Measurements from ENCODE around the gene NID1.
A peak's percentile ranks its signal among the peaks of the same experiment; 100 is the strongest.

Gene NID1

DNA sequence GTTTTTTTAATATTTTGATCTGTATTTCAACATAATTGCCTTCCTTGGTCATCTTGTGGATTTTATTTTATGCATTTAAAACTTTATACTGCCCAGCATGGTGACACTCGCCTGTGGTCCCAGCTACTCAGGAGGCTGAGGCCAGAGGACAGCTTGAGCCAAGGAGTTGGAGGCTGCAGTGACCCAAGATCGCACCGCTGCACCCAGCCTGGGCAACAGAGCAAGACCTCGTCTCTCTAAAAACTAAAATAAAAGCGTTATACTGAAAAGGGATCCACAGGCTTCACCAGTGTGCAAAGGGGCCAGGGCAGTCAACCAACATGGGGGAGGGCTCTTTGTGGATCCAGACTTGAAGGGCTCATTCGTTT is 1.4 kb downstream of the NID1 start:
- no peak for DNase-seq

- DNase-seq = no peak
Measured at GRCh38 chr1:236060286-236060685, 4.6 kb downstream of the NID1 start.

DNA sequence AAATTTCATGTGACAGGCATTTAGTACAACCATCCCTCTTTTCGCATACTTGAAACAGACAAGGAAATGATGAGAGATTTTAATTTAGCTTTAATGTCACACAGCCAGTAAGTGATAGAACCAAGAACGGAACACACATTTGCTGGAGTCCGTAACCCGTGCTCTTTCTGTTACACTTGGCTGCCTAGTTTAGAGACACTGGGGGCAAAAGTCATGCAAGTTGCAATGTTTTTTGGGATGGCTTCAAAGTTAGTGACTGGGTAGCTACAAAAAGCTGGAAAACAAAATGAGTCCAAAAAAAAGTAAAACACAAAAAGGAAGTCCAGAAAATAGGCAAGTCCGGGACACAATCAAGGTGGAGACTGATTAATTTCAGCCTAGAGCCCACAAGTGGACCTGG is 5.9 kb downstream of the NID1 start:
- no peak for DNase-seq

DNA sequence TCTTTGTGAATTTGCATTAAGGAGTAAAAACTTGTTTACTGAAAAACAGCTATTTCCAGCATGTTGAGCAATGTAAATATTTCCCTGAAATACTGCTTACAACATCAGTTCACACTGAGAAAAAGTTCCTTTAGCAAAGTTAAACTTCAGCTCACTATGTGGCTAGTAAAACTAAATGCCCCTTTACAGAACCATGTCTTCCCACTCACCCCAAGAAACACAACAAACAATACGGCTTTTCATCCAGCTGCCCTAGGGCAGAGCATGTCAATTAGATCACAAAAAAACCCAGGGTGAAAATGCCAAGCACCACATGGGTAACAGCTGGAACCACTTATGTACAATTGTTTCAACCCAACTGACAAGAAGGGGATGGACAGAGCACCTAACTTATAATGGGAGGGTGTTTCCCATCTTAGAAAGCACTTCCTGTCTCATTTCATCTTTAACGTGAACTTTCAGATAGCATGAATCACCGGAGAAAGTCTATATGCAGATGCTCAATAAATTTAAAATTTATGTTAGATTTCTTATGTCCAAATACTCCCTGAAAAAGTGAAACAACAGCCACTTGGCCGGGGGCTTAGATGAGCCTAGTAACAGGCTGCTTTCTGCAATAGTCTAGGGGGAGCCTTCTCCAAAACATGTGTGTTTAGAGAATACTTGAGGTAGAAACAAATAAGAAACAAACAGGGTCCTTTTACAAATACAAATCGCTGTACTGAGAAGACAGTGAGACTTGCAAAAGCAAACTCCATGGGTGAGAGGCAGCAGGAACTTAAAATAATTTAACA is 6.6 kb downstream of the NID1 start:
- DNase-seq = peak; percentile 4

GRCh38 chr1:236057546-236057945 is 7.3 kb downstream of the NID1 start:
- DNase-seq = no peak

DNA sequence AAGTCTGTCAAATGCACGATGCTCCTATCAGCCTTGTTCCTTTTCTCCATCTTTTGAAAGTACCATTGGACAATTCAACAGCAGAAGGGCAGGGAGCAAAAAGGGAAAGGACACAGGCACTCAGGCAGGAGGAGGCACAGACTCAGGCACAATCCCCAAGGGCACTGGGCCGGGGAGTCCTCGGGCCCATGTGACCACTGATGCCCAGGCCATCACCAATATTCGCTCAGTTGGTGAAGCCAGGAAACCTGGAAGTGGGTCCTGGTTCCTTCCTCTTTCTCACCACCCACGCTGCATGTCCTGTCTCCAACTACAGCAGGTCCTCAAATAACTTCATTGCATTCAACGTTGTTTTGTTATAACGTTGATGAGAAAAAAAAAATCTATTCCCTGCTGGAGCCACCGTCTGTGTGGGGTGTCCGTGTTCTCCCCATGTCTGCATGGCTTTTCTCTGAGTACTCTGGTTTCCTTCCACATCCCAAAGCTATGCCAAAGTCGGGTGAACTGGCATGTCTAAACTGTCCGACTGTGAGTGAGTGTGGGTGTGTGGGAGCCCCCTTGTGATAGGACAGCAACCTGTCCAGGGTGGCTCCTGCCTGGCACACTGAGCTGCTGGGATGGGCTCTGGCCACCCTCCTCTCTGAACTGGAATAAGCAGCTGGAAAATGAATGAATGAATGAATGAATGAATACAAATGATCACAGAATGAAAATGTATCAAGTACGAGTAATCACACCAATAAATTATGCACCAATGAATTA is 12.5 kb downstream of the NID1 start:
- no peak for DNase-seq

DNA sequence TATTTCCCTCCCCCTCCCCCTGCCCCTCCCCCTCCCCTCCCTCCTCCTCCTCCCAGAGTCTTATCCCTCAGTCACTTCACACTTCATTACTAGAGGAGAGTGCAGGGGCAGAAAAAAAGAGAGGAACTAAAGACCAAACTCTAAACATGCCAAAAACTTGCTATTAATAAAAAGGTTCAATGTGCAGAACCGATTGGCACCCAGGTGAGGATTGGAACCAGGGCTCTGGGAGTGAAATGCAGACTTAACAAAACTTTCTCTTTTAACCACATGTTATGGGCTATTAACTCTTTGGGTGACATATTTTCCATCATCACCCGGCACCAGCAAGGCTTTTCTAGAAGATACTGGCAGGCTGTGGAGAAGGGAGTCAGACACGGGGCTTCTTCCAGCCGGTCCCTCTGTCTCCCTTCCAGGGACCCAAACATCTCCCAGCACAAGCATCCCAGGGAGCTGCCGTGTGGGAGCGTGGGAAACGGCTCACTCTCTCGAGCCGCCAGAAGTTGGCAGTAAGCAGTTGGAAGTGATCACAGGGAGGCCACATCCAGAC is 13.6 kb downstream of the NID1 start:
- DNase-seq = no peak

DNA sequence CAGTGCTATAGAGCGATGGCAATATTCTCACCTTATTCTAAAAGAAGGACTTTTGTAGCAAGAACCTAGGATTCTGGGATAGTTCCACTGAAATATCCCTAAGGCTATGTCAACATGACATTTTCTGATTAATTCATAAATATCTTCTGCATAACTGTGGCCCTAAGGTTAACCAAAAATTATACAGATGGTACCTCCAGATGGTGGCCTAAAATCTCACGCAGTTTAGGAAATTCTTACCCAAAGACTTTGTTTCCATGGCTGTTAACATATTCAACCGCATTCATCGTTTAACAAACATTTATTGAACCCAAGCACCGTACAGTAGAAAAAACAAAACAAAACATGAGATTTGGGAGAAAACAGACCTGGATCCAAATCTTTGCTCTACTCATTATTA is 19.1 kb downstream of the NID1 start:
- DNase-seq = no peak

DNA sequence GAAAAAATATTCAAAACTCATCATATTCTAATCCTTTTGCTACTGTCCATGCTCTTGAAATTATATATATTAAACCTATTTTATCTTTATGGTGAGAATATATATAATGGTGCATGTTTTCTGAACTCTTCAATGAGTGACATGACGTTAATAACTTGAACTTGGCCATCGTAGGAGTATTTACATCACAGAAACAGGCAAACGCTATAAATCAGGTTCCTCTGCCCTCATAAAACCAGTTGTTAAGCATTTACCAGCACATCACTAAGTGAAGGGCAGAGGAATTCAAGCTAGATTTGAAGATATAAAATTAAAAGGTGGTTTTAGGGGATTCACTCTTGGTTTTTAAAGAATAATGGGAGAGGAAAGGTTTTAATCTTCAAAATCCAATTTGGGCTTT is 20.5 kb downstream of the NID1 start:
- no peak for DNase-seq

DNA sequence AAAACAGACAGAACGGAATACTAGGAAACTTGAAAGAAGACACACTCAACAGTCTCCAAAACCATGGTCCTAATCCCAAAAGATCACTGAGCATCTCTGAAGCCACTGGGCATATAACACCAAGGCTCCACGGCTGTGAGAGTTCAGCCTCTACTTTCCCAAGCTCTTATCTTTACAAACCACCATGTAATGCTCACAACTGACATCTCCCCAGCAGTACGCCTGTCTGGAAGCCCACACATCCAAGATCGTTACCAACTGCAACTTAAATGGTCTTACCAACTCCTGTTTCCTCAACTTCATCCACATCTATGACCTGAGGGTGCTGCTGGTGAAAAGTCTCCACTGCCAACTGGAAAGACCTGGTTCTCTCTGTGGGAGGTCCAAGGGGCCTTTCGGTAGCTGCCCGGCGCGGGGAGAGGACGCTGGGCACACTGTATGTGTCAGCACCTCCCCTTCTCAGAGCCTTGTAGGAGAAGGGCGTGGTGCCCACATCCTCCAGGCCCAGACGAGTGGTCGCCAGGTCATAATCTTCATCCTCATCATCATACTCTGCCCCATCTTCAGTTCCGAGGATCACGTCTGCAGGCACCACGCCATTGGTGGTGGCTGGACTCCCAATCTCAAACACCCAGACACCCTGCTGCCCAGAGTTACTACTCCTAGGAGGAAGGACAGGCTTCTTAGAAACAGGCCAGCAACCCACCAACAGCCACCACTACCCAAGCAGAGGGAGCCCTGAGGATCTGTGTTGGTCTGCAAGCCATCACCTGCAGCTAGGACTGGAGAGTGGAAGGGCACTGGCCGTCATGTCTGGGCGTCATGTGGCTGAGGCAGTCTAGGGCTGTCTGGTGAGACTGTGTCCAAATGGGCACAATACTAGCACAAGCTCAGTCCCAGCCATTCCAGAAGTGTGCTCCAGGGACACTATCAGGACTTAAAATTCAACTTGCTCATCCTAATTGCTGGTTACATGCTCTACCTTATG is 23.0 kb downstream of the NID1 start:
- DNase-seq = no peak

GRCh38 chr1:236039740-236040685 is 24.9 kb downstream of the NID1 start:
- DNase-seq = peak; percentile 32

DNA sequence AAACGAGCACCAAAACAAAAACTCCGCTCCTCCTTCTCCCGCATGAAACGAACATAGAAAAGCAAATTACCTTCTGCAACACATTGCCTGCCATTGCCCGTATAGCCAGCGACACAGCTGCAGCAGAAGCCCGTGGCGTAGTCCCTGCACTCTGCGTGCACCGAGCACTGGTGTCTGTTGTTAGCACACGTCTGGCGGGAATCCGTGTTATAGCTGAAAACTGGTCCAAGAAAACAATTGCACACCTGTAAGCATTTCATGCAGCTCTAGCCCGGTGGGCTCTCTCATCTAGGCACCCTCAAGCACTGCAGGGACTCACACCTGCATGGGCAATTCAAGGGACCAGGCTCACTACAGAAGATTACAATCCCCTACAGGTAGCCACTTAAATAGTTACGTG is 26.9 kb downstream of the NID1 start:
- DNase-seq = no peak

DNA sequence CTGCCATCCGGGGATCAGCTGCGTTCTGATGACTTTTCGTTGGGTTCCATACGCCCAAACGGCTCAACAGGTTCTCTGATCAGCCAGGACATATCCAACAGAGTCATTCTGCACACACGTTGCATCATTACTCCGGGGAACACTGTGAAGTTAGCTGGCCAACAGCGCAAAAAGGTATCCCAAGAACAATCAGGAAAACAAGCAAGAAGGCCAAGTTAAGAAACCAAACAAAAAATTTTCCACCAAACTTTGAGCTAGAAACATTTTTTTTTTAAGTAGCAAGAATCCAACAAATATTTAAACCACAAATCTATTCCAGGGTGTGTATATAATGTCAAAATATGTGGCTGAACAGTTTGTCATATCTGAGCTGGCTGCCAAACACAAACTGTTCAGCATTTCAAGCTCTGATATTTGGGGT is 29.2 kb downstream of the NID1 start:
- DNase-seq = no peak

DNA sequence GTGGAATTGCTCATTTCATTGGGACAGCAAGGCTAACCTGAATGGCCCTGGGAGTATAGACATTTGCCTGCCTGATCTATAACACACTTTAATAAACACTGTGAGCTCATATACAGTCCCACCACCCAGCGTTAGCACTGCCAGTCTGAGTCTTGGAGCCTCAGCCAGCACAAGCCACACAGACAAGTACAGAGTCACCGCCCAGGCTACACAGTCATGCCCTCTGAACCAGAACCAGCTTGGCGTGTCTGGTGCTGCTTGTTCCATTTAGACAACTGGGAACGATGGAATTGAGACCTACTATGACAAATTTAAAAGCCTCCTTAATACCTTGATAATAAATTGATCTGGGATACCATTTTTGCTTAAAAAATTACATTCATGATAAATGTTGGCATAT is 31.6 kb downstream of the NID1 start:
- DNase-seq = no peak

GRCh38 chr1:236030534-236030933 is 34.4 kb downstream of the NID1 start:
- DNase-seq = no peak

DNA sequence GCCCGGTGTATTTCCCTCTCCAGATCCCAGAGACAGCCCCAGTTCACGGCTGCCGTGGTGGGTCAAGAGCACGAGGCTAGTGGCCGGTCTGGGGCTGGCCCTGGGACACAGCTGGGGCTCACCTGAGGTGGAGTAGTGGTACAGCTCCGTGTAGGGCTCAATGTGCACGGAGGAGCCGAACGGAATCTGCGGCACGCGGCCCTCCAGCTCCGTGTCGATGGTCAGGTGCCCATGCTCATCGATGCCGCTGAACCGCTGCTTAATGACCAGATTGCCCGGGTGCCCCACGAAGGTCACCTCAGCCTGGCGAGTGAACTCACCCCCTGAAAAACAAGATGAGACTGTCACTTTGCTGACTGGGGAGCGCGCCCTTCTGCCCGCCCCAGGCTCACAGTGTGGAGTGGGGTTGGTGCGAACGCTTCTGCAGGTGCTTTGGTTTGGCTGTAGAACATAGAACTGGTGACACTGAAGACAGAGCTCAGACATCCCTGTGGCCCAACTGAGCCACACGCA is 35.4 kb downstream of the NID1 start:
- no peak for DNase-seq

- DNase-seq = no peak
Measured at GRCh38 chr1:236027104-236027503, 37.8 kb downstream of the NID1 start.

GRCh38 chr1:236025836-236026235 is 39.1 kb downstream of the NID1 start:
- DNase-seq = no peak

DNA sequence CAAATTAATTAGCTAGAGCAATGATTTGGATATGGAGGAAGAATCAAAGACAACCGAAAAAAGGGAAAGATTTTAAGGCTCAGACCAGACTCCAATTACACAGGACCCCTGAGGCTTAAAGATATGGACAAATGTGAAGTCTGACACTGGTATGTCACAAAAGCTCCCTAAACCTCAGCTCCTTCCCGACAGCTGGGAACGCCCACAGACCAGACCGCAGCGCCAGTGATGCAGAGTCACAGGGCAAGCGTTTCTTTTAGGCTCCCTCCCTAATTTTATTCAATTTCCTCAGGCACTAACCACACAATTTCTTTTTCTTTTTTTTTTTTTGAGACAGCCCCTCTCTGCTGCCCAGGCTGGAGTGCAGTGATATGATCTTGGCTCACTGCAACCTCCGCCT is 40.2 kb downstream of the NID1 start:
- no peak for DNase-seq

- DNase-seq = no peak
Measured at GRCh38 chr1:236023926-236024565, 40.8 kb downstream of the NID1 start.
